ENCODE data around the gene BLCAP.

- TF ChIP-seq EZH2 (IDR thresholded peaks at IDR 0.05; ENCODE audit: borderline replicate concordance) (no peak), CTCF (IDR thresholded peaks at IDR 0.05; ENCODE audit: poor library complexity) (no peak), EZH2phosphoT487 (IDR thresholded peaks at IDR 0.05; ENCODE audit: low read depth, severe bottlenecking, unreplicated experiment) (no peak)
Observed at GRCh38 chr20:37510226-37510625, 17.4 kb downstream of the BLCAP start.

Measured in hepatocyte (in vitro differentiated cells).